Natural killer cell (primary cell): ENCODE data around the gene FNBP1L. TPM values are rescaled to one million over a fixed set of nuclear protein-coding genes. Genes with fewer than 3 reads are reported as not detected.

Experiments
- ATAC-seq, 3 donors: fragments of 150-1000 bp in 2 of 3; fragments of 200-7000 bp in 1 of 3; cut with Tn5 transposase; 1 replicate in 1 of 3; 2 replicates in 2 of 3; pipeline ENCODE4 v1.10.0; 2021; ENCODE audit warnings: mild to moderate bottlenecking in 2 of 3, moderate library complexity in 2 of 3
- DNase-seq, 2 donors: peaks; one replicate each; pipeline versions ENCODE4 v3.0.0 to v3.0.0-alpha.2; 2013 to 2021; ENCODE audit warnings: mixed read lengths in 1 of 2
- H3K27ac ChIP-seq: one replicate; pipeline ENCODE4 v1.5.1; 2013; ENCODE audit warnings: mild to moderate bottlenecking, low read length
- H3K27me3 ChIP-seq: one replicate; pipeline ENCODE4 v1.6.1; 2013; ENCODE audit warnings: low read length; ENCODE audit not compliant: control insufficient read depth, insufficient read depth
- H3K36me3 ChIP-seq: one replicate; pipeline ENCODE4 v1.6.1; 2013; ENCODE audit warnings: low read length; ENCODE audit not compliant: control insufficient read depth, insufficient read depth
- H3K4me1 ChIP-seq: one replicate; pipeline ENCODE4 v1.6.1; 2013; ENCODE audit warnings: low read length; ENCODE audit not compliant: control insufficient read depth, insufficient read depth
- H3K4me3 ChIP-seq: one replicate; pipeline ENCODE4 v1.5.1; 2013; ENCODE audit warnings: low read length
- H3K9me3 ChIP-seq: one replicate; pipeline ENCODE4 v1.6.1; 2013; ENCODE audit warnings: low read length; ENCODE audit not compliant: control insufficient read depth, insufficient read depth
- H3K27ac Mint-ChIP-seq, 2 donors: one replicate each; pipeline ENCODE4 v1.8.0; 2022; ENCODE audit warnings: mild to moderate bottlenecking in 2 of 2, mixed read lengths in 2 of 2, moderate library complexity in 1 of 2
- H3K27me3 Mint-ChIP-seq, 2 donors: one replicate each; pipeline ENCODE4 v1.8.0; 2022; ENCODE audit warnings: low read depth in 2 of 2, mixed read lengths in 2 of 2
- H3K36me3 Mint-ChIP-seq: one replicate; pipeline ENCODE4 v1.8.0; 2022; ENCODE audit warnings: mixed read lengths
- H3K4me1 Mint-ChIP-seq, 2 donors: one replicate each; pipeline ENCODE4 v1.8.0; 2022; ENCODE audit warnings: mixed read lengths in 2 of 2
- H3K4me3 Mint-ChIP-seq: one replicate; pipeline ENCODE4 v1.8.0; 2022; ENCODE audit warnings: mild to moderate bottlenecking, moderate library complexity, mixed read lengths
- H3K9me3 Mint-ChIP-seq, 2 donors: one replicate each; pipeline ENCODE4 v1.8.0; 2022; ENCODE audit warnings: mixed read lengths in 2 of 2
- WGBS: methylation state at CpG from one replicate; pipeline ENCODE4 v1.1.7; 2013; ENCODE audit warnings: missing lambda C conversion rate; ENCODE audit not compliant: insufficient coverage; 5-methylcytosine and 5-hydroxymethylcytosine counted together
- intact Hi-C: fragments of 100-400 bp; cut with micrococcal nuclease; formaldehyde crosslinking; loops from one replicate; pipeline ENCODE4 v1.14.2; 2022
- total RNA-seq, 4 donors: library from RNA; stranded (reverse); fragments of 120-200 nt in 1 of 4; gene quantifications; one replicate each; pipeline versions ENCODE4 v1.2.3 to v1.2.4, GENCODE V29; 2013 to 2022
- TF ChIP-seq, protein P1 (sequence below): fragments of 200-600 bp; IDR thresholded peaks from one replicate; pipeline ENCODE4 v1.8.0; 2022; ENCODE audit warnings: antibody characterized with exemption

Gene FNBP1L
- total RNA-seq, 3 donors from 2014 or later (not counting 1 experiment from before 2014, with no cell fraction given) = 0.33 to 6.7 (median 0.84) TPM

DNA sequence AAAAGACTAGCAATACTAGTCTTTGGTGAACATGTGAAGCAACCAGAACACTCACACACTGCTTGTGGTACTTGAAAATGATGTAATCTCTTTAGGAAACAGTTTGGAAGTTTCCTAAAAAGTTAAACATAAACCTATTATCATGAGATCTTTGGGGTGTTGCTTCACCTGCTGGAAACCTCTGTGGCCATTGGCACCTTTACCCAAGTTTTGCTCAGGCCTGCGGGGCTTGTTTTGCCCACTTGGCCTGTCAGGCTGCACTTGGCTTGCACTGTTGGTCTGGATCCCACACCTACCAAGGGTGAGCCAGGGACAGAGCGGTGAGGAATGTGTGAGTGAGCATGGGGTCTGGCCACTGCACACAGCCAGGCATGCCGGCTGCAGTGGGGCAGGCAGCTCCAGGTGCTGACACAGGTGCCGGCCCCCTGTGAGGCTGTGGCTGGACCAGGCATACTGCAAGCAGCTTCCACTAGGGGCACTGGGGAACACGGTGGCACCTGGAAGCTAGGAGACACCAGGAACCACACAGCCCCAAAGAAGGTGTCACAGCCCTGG is 14.4 kb upstream of the FNBP1L start:
- Mint-ChIP-seq H3K4me3 (no peak overlapping the region), H3K36me3 (no peaks in the 10 kb centered on the region), H3K27ac (no peak overlapping the region), H3K9me3 (no peaks in the 10 kb centered on the region), H3K27me3 (peaks cover 7 to 15% of the 10 kb centered on the region in 2 donors), H3K4me1 (no peaks in the 10 kb centered on the region)
- ATAC-seq (no peak), DNase-seq (no peak)
- TF ChIP-seq, protein P1, sequence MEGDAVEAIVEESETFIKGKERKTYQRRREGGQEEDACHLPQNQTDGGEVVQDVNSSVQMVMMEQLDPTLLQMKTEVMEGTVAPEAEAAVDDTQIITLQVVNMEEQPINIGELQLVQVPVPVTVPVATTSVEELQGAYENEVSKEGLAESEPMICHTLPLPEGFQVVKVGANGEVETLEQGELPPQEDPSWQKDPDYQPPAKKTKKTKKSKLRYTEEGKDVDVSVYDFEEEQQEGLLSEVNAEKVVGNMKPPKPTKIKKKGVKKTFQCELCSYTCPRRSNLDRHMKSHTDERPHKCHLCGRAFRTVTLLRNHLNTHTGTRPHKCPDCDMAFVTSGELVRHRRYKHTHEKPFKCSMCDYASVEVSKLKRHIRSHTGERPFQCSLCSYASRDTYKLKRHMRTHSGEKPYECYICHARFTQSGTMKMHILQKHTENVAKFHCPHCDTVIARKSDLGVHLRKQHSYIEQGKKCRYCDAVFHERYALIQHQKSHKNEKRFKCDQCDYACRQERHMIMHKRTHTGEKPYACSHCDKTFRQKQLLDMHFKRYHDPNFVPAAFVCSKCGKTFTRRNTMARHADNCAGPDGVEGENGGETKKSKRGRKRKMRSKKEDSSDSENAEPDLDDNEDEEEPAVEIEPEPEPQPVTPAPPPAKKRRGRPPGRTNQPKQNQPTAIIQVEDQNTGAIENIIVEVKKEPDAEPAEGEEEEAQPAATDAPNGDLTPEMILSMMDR = no peak
- H3K4me3 ChIP-seq = no peak overlapping the region
- H3K9me3 ChIP-seq = no peaks in the 10 kb centered on the region
- H3K36me3 ChIP-seq = no peaks in the 10 kb centered on the region
- intact Hi-C loops = loop anchor here (10.0 kb wide), 1 partner anchor 411 kb away; no protein-coding TSS in a partner anchor
- WGBS = 73% methylated on average over 5 of the region's 5 CpGs
- no peak overlapping the region for H3K27ac ChIP-seq
- H3K4me1 ChIP-seq = no peaks in the 10 kb centered on the region
- peaks cover 8% of the 10 kb centered on the region for H3K27me3 ChIP-seq

GRCh38 chr1:93434088-93434487 is 13.8 kb upstream of the FNBP1L start:
- H3K4me1 Mint-ChIP-seq = no peaks in the 10 kb centered on the region
- Histone ChIP-seq H3K36me3 (no peaks in the 10 kb centered on the region), H3K4me3 (no peak overlapping the region), H3K27me3 (peaks cover 8% of the 10 kb centered on the region), H3K9me3 (no peaks in the 10 kb centered on the region), H3K27ac (no peak overlapping the region), H3K4me1 (no peaks in the 10 kb centered on the region)
- H3K27me3 Mint-ChIP-seq = peaks cover 7 to 16% of the 10 kb centered on the region in 2 donors
- DNase-seq (no peak), ATAC-seq (no peak)
- TF ChIP-seq, protein P1 = no peak
- intact Hi-C loops = loop anchor here (10.0 kb wide), 1 partner anchor 411 kb away; no protein-coding TSS in a partner anchor
- H3K9me3 Mint-ChIP-seq = no peaks in the 10 kb centered on the region
- no peak overlapping the region for H3K27ac Mint-ChIP-seq
- H3K36me3 Mint-ChIP-seq = no peaks in the 10 kb centered on the region
- 91% methylated on average over 3 of the region's 3 CpGs for WGBS
- H3K4me3 Mint-ChIP-seq = no peak overlapping the region

DNA sequence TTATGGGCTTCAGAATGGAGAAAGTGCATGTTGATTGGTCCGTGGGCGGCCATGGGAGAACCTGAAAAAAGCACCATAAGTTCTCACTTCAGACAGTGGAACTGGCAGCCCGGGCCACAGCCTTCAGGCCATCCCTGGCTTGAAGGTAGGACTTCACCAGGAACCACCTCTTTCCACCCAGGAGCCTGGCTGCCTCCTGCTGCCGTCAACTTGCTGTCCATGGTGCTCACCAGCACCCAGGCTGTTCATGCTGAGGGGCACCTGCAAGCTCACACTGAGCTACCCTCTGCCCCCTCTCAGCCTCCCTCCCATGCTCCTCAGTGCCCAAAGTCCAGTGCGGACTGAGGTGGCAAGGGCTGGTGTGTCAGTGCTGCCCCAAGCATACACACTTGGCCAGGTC is 12.9 kb upstream of the FNBP1L start:
- Histone ChIP-seq H3K9me3 (no peaks in the 10 kb centered on the region), H3K27me3 (peaks cover 8% of the 10 kb centered on the region), H3K27ac (no peak overlapping the region), H3K4me3 (no peak overlapping the region), H3K36me3 (no peaks in the 10 kb centered on the region), H3K4me1 (no peaks in the 10 kb centered on the region)
- no peak overlapping the region for H3K4me3 Mint-ChIP-seq
- H3K36me3 Mint-ChIP-seq = no peaks in the 10 kb centered on the region
- no peak for DNase-seq
- no peak overlapping the region for H3K27ac Mint-ChIP-seq
- intact Hi-C loops = loop anchor here (10.0 kb wide), 1 partner anchor 410 kb away; no protein-coding TSS in a partner anchor
- H3K4me1 Mint-ChIP-seq = no peaks in the 10 kb centered on the region
- 83% methylated on average over 5 of the region's 5 CpGs for WGBS
- H3K27me3 Mint-ChIP-seq = peaks cover 7 to 20% of the 10 kb centered on the region in 2 donors
- H3K9me3 Mint-ChIP-seq = no peaks in the 10 kb centered on the region
- ATAC-seq = no peak
- TF ChIP-seq, protein P1 = no peak

DNA sequence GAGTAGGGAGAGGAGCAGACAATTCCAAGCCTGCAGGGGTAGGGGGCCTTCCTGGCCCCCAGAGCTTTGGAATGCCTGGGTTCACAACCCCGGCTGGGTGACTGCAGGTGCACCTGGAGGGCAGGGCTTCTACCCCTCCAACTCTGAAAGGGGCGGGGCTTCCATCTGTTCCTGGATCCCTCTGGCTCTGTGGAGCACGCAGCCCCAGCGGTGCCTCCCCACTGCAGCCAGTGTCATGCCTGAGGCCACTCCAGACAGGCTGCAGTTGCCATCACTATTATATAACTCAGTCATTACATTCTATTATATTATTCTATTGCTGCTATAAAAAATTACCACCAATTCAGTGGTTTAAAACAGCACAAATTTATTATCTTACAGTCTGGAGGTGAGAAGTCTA is 12.5 kb upstream of the FNBP1L start:
- 85% methylated on average over 4 of the region's 4 CpGs for WGBS
- Mint-ChIP-seq H3K4me3 (no peak overlapping the region), H3K9me3 (no peaks in the 10 kb centered on the region), H3K36me3 (no peaks in the 10 kb centered on the region), H3K27me3 (peaks cover 7 to 25% of the 10 kb centered on the region in 2 donors), H3K27ac (no peak overlapping the region), H3K4me1 (no peaks in the 10 kb centered on the region)
- no peaks in the 10 kb centered on the region for H3K9me3 ChIP-seq
- DNase-seq (no peak), ATAC-seq (no peak)
- H3K36me3 ChIP-seq = no peaks in the 10 kb centered on the region
- H3K27me3 ChIP-seq = peaks cover 8% of the 10 kb centered on the region
- H3K4me1 ChIP-seq = no peaks in the 10 kb centered on the region
- intact Hi-C loops = loop anchor here (10.0 kb wide), 1 partner anchor 409 kb away; no protein-coding TSS in a partner anchor
- H3K4me3 ChIP-seq = no peak overlapping the region
- no peak overlapping the region for H3K27ac ChIP-seq
- TF ChIP-seq, protein P1 = no peak
